ENCODE data around the gene EPHA8. TPM values are rescaled to one million over a fixed set of nuclear protein-coding genes. Genes with fewer than 3 reads are reported as not detected.

Gene EPHA8
- total RNA-seq (2022; extraction: Qiagen RNA extraction; ENCODE audit: low read depth) = 0.03 to 0.09 TPM (median 0.09 TPM) in 3 of 5 replicates, not detected in the others

DNA sequence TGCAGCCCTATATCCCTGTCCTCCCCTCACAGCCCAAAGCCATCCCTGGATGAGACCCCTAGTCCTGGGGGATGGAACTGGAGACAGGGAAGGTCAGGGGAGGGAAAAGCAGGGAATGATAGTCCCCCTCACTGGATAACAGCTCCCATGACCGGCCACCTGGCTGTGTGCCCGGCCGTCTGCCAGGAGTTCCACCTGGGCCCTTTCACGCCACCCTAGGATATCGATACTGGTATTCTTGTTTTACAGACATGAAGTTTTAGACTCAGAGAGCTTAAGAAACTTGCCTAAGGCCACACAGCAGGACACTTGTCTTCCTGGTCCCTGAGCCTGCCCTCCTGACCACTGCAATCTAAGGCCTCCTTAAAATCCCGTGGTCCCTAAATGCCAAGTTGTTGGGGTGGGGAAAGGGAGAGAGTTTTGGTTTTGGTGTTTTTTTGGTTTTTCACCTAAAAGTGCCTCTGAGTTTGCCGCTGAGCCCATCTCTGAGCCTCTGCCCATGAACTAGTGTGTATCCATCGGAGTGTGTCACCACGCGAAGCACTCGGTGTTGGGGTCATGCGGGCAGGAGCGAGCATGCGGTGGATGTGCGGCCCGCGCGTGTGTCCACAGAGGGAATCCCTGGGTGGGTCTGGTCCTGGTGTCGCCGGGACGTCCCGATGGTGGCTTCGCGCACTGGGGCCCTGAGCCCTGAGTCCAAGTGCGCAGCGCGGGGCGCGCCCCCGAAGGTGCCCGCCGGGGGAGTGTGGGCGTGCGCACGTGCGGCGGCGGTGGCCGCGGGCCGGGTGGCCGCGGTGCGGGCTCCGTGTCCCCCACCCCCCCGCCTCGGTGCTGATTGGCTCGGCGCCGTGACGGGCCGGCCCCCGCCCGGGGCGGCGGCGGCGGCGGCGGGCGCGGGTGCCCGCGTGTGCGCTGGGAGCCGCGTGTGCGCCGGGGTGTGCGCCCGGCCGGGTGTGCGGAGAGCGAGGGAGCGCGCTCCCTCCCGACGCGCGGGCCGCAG, at the start of gene EPHA8:
EPHA8 (plus strand) TSS at position 906 of the 1,000 bp plus-strand sequence. CDS start 147 bp downstream, outside the sequence.

DNA sequence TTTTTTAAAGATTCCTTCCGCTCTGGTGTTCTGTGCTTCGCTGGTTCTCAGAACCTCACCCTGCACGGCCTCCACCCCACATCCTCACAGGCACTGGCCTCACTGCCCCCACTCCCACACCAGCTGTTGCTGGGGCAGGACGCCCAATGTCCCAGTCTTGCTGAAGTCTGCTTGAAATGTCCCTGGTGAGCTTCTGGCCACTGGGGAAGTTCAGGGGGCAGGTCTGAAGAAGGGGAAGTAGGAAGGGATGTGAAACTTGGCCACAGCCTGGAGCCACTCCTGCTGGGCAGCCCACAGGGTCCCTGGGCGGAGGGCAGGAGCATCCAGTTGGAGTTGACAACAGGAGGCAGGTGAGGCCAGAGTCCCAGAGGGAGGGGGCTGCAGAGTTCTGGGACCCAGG, 73.1 kb downstream of the EPHA8 start, which contains the start of gene C1QA:
C1QA (plus strand) TSS at position 276 of the 400 bp plus-strand sequence. CDS start 989 bp downstream, outside the sequence.

GRCh38 chr1:22643381-22643780, 80.1 kb downstream of the EPHA8 start, which contains the start of gene C1QC:
Gene C1QC (plus strand): TSS chr1:22643633. CDS start chr1:22644024, 391 bp downstream.

DNA sequence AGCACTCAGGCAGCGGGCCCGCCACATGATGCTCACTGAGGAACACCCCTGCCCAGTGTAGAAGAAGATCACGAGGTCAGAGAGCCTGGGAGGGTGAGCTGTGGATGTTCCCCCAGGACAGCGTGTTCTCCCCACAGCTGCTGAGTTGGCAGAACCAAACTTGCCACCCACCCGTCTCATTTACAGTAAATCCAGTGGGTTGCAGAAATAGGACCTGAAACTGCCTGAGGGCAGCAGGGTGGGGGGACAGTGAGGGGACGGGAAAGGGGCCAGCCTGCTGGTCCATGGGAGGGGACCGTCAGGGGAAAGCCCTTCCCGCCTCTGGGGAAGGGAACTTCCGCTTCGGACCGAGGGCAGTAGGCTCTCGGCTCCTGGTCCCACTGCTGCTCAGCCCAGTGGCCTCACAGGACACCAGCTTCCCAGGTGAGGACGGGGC, 89.6 kb downstream of the EPHA8 start, which contains the start of gene C1QB:
C1QB (plus strand) TSS at position 356 of the 436 bp plus-strand sequence. CDS start 6,227 bp downstream, outside the sequence.

Other genes with a start within 250 kb of the EPHA8 start
- 4.6 to 5.4 TPM (median 4.9 TPM) in 5 replicates for gene ZBTB40, start 111.6 kb upstream of the EPHA8 start, total RNA-seq (2022; extraction: Qiagen RNA extraction; ENCODE audit: low read depth)
- not detected in 5 replicates for gene C1QA, start 73.1 kb downstream of the EPHA8 start, total RNA-seq (2022; extraction: Qiagen RNA extraction; ENCODE audit: low read depth)
- not detected in 5 replicates for gene C1QC, start 80.1 kb downstream of the EPHA8 start, total RNA-seq (2022; extraction: Qiagen RNA extraction; ENCODE audit: low read depth)
- gene C1QB, start 89.7 kb downstream of the EPHA8 start, total RNA-seq (2022; extraction: Qiagen RNA extraction; ENCODE audit: low read depth) = not detected in 5 replicates
- 34.2 to 44.3 TPM (median 39.2 TPM) in 5 replicates for gene EPHB2, start 147.3 kb downstream of the EPHA8 start, total RNA-seq (2022; extraction: Qiagen RNA extraction; ENCODE audit: low read depth)

Measured in A549 treated with GW870086 at 1 μM for 4 hours (cell line).